CD4-positive, alpha-beta memory T cell (primary cell): Measurements from ENCODE around the gene ABCF2. TPM values are rescaled to one million over a fixed set of nuclear protein-coding genes. Genes with fewer than 3 reads are reported as not detected.

ENCODE experiments used
- CTCF ChIA-PET: fragments of 350-600 bp; sonication (Branson Sonifier 250); formaldehyde crosslinking; loops from one replicate; lab custom pipeline; 2021; ENCODE audit warnings: inconsistent platforms; ENCODE audit not compliant: partially characterized antibody; lab: Charles Lee
- POLR2A ChIA-PET: fragments of 350-600 bp; sonication (Branson Sonifier 250); formaldehyde crosslinking; loops from one replicate; lab custom pipeline; 2021; ENCODE audit not compliant: partially characterized antibody; lab: Charles Lee
- DNase-seq, 5 donors: peaks; one replicate each; pipeline versions ENCODE4 v3.0.0 to v3.0.0-alpha.2; 2020 to 2022; ENCODE audit warnings: mixed read lengths in 1 of 5
- H3K27ac ChIP-seq: one replicate; pipeline ENCODE4 v1.7.0; 2013; ENCODE audit warnings: low read depth, low read length
- H3K27me3 ChIP-seq: 2 replicates; pipeline ENCODE4 v1.7.0; 2013; ENCODE audit warnings: mild to moderate bottlenecking, low read length, moderate library complexity; ENCODE audit not compliant: insufficient read depth
- H3K36me3 ChIP-seq: 2 replicates; pipeline ENCODE4 v1.7.0; 2013; ENCODE audit warnings: mild to moderate bottlenecking, low read length, moderate library complexity; ENCODE audit not compliant: insufficient read depth
- H3K4me1 ChIP-seq: 2 replicates; pipeline ENCODE4 v1.7.0; 2013; ENCODE audit warnings: mild to moderate bottlenecking, low read length, moderate library complexity; ENCODE audit not compliant: insufficient read depth
- H3K4me3 ChIP-seq, 2 donors: one replicate each; pipeline ENCODE4 v1.7.0; 2013; ENCODE audit warnings: low read length in 2 of 2, mild to moderate bottlenecking in 1 of 2
- H3K9me3 ChIP-seq, 2 donors: one replicate each; pipeline ENCODE4 v1.7.0; 2013; ENCODE audit warnings: low read length in 2 of 2, control low read depth in 1 of 2; ENCODE audit not compliant: control insufficient read depth in 1 of 2
- H3K27ac Mint-ChIP-seq, 7 donors: one replicate each; pipeline ENCODE4 v1.8.0; 2020 to 2021; ENCODE audit warnings: mixed read lengths in 7 of 7, mild to moderate bottlenecking in 6 of 7, inconsistent platforms in 3 of 7, moderate library complexity in 3 of 7
- H3K27me3 Mint-ChIP-seq, 2 donors: one replicate each; pipeline ENCODE4 v1.8.0; 2020 to 2021; ENCODE audit warnings: mixed read lengths in 2 of 2
- H3K36me3 Mint-ChIP-seq, 2 donors: one replicate each; pipeline ENCODE4 v1.8.0; 2020 to 2021; ENCODE audit warnings: mixed read lengths in 2 of 2, inconsistent platforms in 1 of 2, mild to moderate bottlenecking in 1 of 2
- H3K4me1 Mint-ChIP-seq, 4 donors: one replicate each; pipeline ENCODE4 v1.8.0; 2020 to 2021; ENCODE audit warnings: mixed read lengths in 4 of 4, mild to moderate bottlenecking in 1 of 4
- H3K4me3 Mint-ChIP-seq, 8 donors: one replicate each; pipeline ENCODE4 v1.8.0; 2020 to 2021; ENCODE audit warnings: mixed read lengths in 8 of 8, mild to moderate bottlenecking in 7 of 8, moderate library complexity in 6 of 8, inconsistent platforms in 3 of 8
- H3K9me3 Mint-ChIP-seq, 8 donors: one replicate each; pipeline ENCODE4 v1.8.0; 2020 to 2021; ENCODE audit warnings: mixed read lengths in 8 of 8, mild to moderate bottlenecking in 5 of 8, inconsistent platforms in 3 of 8, moderate library complexity in 1 of 8
- intact Hi-C: fragments of 100-400 bp; cut with micrococcal nuclease; formaldehyde crosslinking; loops from one replicate; pipeline ENCODE4 v1.15.1; 2023
- polyA plus RNA-seq, 2 donors: library from polyadenylated mRNA; unstranded; fragments of 300-500 nt; fragmentation: Illumina TruSeq; gene quantifications; one replicate each; pipeline ENCODE4 v1.2.3, GENCODE V29; 2021
- total RNA-seq, 2 experiments: library from RNA; stranded (reverse); gene quantifications; one replicate each; pipeline ENCODE4 v1.2.3, GENCODE V29; 2021

Gene ABCF2
- total and polyA plus RNA-seq, 4 experiments from 2014 or later = 31.4 to 37.3 (median 34.4) TPM

- H3K4me3 ChIP-seq = no peak overlapping the region
- ChIA-PET POLR2A (no interaction called here), CTCF (no interaction called here)
- Mint-ChIP-seq H3K4me1 (peaks cover 15 to 36% (median 22%) of the 10 kb centered on the region in 4 donors), H3K27ac (no peak overlapping the region), H3K9me3 (no peaks in the 10 kb centered on the region), H3K27me3 (peaks cover 34 to 57% of the 10 kb centered on the region in 2 donors), H3K36me3 (no peaks in the 10 kb centered on the region), H3K4me3 (peak overlapping the region in 6 of 8 donors; percentile 47 to 73 (median 56))
- H3K36me3 ChIP-seq = no peaks in the 10 kb centered on the region
- peaks cover 24% of the 10 kb centered on the region for H3K27me3 ChIP-seq
- H3K27ac ChIP-seq = no peak overlapping the region
- DNase-seq = peak in 1 of 5 donors; percentile 28
- H3K4me1 ChIP-seq = peaks cover 19% of the 10 kb centered on the region
- intact Hi-C loops = no loop called here
- no peaks in the 10 kb centered on the region for H3K9me3 ChIP-seq
Measured at GRCh38 chr7:151252961-151253711, 26.1 kb upstream of the ABCF2 start.

GRCh38 chr7:151252561-151252835 lies 25.5 kb upstream of the ABCF2 start:
- Histone ChIP-seq H3K27me3 (peaks cover 27% of the 10 kb centered on the region), H3K27ac (no peak overlapping the region), H3K4me1 (peaks cover 25% of the 10 kb centered on the region), H3K4me3 (no peak overlapping the region), H3K9me3 (no peaks in the 10 kb centered on the region), H3K36me3 (no peaks in the 10 kb centered on the region)
- intact Hi-C loops = no loop called here
- Mint-ChIP-seq H3K27ac (no peak overlapping the region), H3K36me3 (no peaks in the 10 kb centered on the region), H3K4me3 (peak overlapping the region in 7 of 8 donors; percentile 33 to 73 (median 58)), H3K4me1 (peaks cover 15 to 42% (median 24%) of the 10 kb centered on the region in 4 donors), H3K9me3 (no peaks in the 10 kb centered on the region), H3K27me3 (peaks cover 33 to 57% of the 10 kb centered on the region in 2 donors)
- ChIA-PET POLR2A (no interaction called here), CTCF (interaction anchor here (1.1 kb wide), 1 partner anchor 16 kb away, joined by 3 read pairs; no protein-coding TSS in a partner anchor)
- no peak for DNase-seq

GRCh38 chr7:151251689-151252560 lies 24.9 kb upstream of the ABCF2 start:
- CTCF ChIA-PET = interaction anchor here (1.1 kb wide), 1 partner anchor 16 kb away, joined by 3 read pairs; no protein-coding TSS in a partner anchor
- DNase-seq = peak in 1 of 5 donors; percentile 43
- peak overlapping the region in 7 of 8 donors; percentile 45 to 75 (median 59) for H3K4me3 Mint-ChIP-seq

GRCh38 chr7:151251328-151251688 lies 24.3 kb upstream of the ABCF2 start:
- ChIA-PET POLR2A (no interaction called here), CTCF (interaction anchor here (0.8 kb wide), 1 partner anchor 53 kb away, joined by 3 read pairs; no protein-coding TSS in a partner anchor)
- H3K4me1 Mint-ChIP-seq = peaks cover 17 to 47% (median 26%) of the 10 kb centered on the region in 4 donors
- H3K27me3 Mint-ChIP-seq = peaks cover 30 to 58% of the 10 kb centered on the region in 2 donors
- intact Hi-C loops = no loop called here
- Histone ChIP-seq H3K27me3 (peaks cover 32% of the 10 kb centered on the region), H3K36me3 (no peaks in the 10 kb centered on the region), H3K4me3 (no peak overlapping the region), H3K9me3 (no peaks in the 10 kb centered on the region), H3K27ac (no peak overlapping the region), H3K4me1 (peaks cover 33% of the 10 kb centered on the region)
- H3K9me3 Mint-ChIP-seq = no peaks in the 10 kb centered on the region
- H3K27ac Mint-ChIP-seq = no peak overlapping the region
- H3K4me3 Mint-ChIP-seq = peak overlapping the region in 7 of 8 donors; percentile 49 to 82 (median 73)
- no peaks in the 10 kb centered on the region for H3K36me3 Mint-ChIP-seq
- DNase-seq = no peak

More at GRCh38 chr7:151251689-151252560, 24.9 kb upstream of the ABCF2 start:
- H3K27ac Mint-ChIP-seq = no peak overlapping the region
- Histone ChIP-seq H3K9me3 (no peaks in the 10 kb centered on the region), H3K36me3 (no peaks in the 10 kb centered on the region), H3K27ac (no peak overlapping the region), H3K4me3 (no peak overlapping the region), H3K4me1 (peaks cover 30% of the 10 kb centered on the region), H3K27me3 (peaks cover 32% of the 10 kb centered on the region)
- no peaks in the 10 kb centered on the region for H3K9me3 Mint-ChIP-seq
- POLR2A ChIA-PET = no interaction called here
- H3K4me1 Mint-ChIP-seq = peaks cover 16 to 44% (median 24%) of the 10 kb centered on the region in 4 donors
- H3K27me3 Mint-ChIP-seq = peaks cover 31 to 58% of the 10 kb centered on the region in 2 donors
- intact Hi-C loops = no loop called here
- no peaks in the 10 kb centered on the region for H3K36me3 Mint-ChIP-seq

GRCh38 chr7:151250181-151251132 lies 23.5 kb upstream of the ABCF2 start:
- peaks cover 19 to 53% (median 30%) of the 10 kb centered on the region in 4 donors for H3K4me1 Mint-ChIP-seq
- peaks cover 32 to 55% of the 10 kb centered on the region in 2 donors for H3K27me3 Mint-ChIP-seq
- H3K27me3 ChIP-seq = peaks cover 32% of the 10 kb centered on the region

GRCh38 chr7:151249732-151250072 lies 22.7 kb upstream of the ABCF2 start:
- Histone ChIP-seq H3K36me3 (no peaks in the 10 kb centered on the region), H3K27me3 (peaks cover 37% of the 10 kb centered on the region), H3K4me3 (no peak overlapping the region), H3K27ac (no peak overlapping the region), H3K9me3 (no peaks in the 10 kb centered on the region), H3K4me1 (peaks cover 46% of the 10 kb centered on the region)
- Mint-ChIP-seq H3K36me3 (no peaks in the 10 kb centered on the region), H3K9me3 (no peaks in the 10 kb centered on the region), H3K4me1 (peaks cover 19 to 57% (median 32%) of the 10 kb centered on the region in 4 donors), H3K4me3 (peak overlapping the region in 7 of 8 donors; percentile 51 to 82 (median 71)), H3K27me3 (peaks cover 31 to 50% of the 10 kb centered on the region in 2 donors), H3K27ac (peak overlapping the region in 1 of 7 donors; percentile 4)
- intact Hi-C loops = loop anchor here (5.0 kb wide), 1 partner anchor 42 kb away; no protein-coding TSS in a partner anchor
- ChIA-PET CTCF (no interaction called here), POLR2A (interaction anchor here (1.0 kb wide), 1 partner anchor 17 kb away, joined by 3 read pairs; the partner anchor contains the start of gene CHPF2)
- DNase-seq = peak in 1 of 5 donors; percentile 28

More at GRCh38 chr7:151250181-151251132, 23.5 kb upstream of the ABCF2 start:
- intact Hi-C loops = no loop called here
- ChIA-PET CTCF (interaction anchor here (0.8 kb wide), 1 partner anchor 54 kb away, joined by 3 read pairs; no protein-coding TSS in a partner anchor), POLR2A (interaction anchor here (1.0 kb wide), 1 partner anchor 18 kb away, joined by 3 read pairs; the partner anchor contains the start of gene CHPF2)
- no peaks in the 10 kb centered on the region for H3K36me3 Mint-ChIP-seq
- Histone ChIP-seq H3K36me3 (no peaks in the 10 kb centered on the region), H3K4me1 (peaks cover 38% of the 10 kb centered on the region), H3K4me3 (no peak overlapping the region), H3K9me3 (no peaks in the 10 kb centered on the region), H3K27ac (no peak overlapping the region)
- no peaks in the 10 kb centered on the region for H3K9me3 Mint-ChIP-seq
- H3K27ac Mint-ChIP-seq = peak overlapping the region in 4 of 7 donors; percentile 11 to 77 (median 32)
- peak overlapping the region; percentile 58 to 82 (median 76) for H3K4me3 Mint-ChIP-seq
- peak in 1 of 5 donors; percentile 24 for DNase-seq
